ENCODE measurements around the gene ZFPM1.

Gene ZFPM1

GRCh38 chr16:88435437-88436355 lies 17.4 kb upstream of the ZFPM1 start:
- DNase-seq, result no peak

GRCh38 chr16:88436796-88437195 lies 16.3 kb upstream of the ZFPM1 start:
- DNase-seq, result no peak

GRCh38 chr16:88437367-88437964 lies 15.6 kb upstream of the ZFPM1 start:
- peak; percentile 69 to 73 for DNase-seq

GRCh38 chr16:88438084-88438870 lies 14.8 kb upstream of the ZFPM1 start:
- no peak for DNase-seq

- no peak for DNase-seq
Observed at GRCh38 chr16:88439016-88439415, 14.1 kb upstream of the ZFPM1 start.

GRCh38 chr16:88439706-88440105 lies 13.4 kb upstream of the ZFPM1 start:
- DNase-seq, result no peak

GRCh38 chr16:88440111-88440510 lies 13.0 kb upstream of the ZFPM1 start:
- no peak for DNase-seq

- no peak for DNase-seq
Observed at GRCh38 chr16:88440686-88441405, 12.2 kb upstream of the ZFPM1 start.

GRCh38 chr16:88441460-88441859 lies 11.6 kb upstream of the ZFPM1 start:
- DNase-seq, result no peak

- no peak for DNase-seq
Observed at GRCh38 chr16:88442383-88442726, 10.7 kb upstream of the ZFPM1 start.

GRCh38 chr16:88442727-88443576 lies 10.1 kb upstream of the ZFPM1 start:
- DNase-seq, result peak; percentile 82 to 85

- no peak for DNase-seq
Observed at GRCh38 chr16:88444826-88445582, 8.1 kb upstream of the ZFPM1 start.

GRCh38 chr16:88445583-88445960 lies 7.5 kb upstream of the ZFPM1 start:
- no peak for DNase-seq

GRCh38 chr16:88446061-88446460 lies 7.0 kb upstream of the ZFPM1 start:
- DNase-seq, result no peak

- DNase-seq, result no peak
Observed at GRCh38 chr16:88446736-88447135, 6.3 kb upstream of the ZFPM1 start.

GRCh38 chr16:88447881-88448280 lies 5.2 kb upstream of the ZFPM1 start:
- DNase-seq, result no peak

- DNase-seq, result no peak
Observed at GRCh38 chr16:88448461-88449266, 4.4 kb upstream of the ZFPM1 start.

GRCh38 chr16:88449267-88449561 lies 3.9 kb upstream of the ZFPM1 start:
- no peak for DNase-seq

GRCh38 chr16:88451586-88452481 lies 1.2 kb upstream of the ZFPM1 start:
- peak; percentile 24 to 29 for DNase-seq
